GM23248 (cell line): ENCODE measurements around the gene TET3. TPM values are rescaled to one million over a fixed set of nuclear protein-coding genes. Genes with fewer than 3 reads are reported as not detected.
A peak's percentile ranks its signal among the peaks of the same experiment; 100 is the strongest.

ENCODE experiments used
- DNase-seq: peaks from one replicate; pipeline ENCODE4 v3.0.0-alpha.2; 2015
- H2AFZ ChIP-seq: fragments of 200-600 bp; sonication (generic); 2 replicates; pipeline ENCODE4 v1.6.1; 2016; ENCODE audit warnings: antibody characterized with exemption
- H3F3A ChIP-seq: fragments of 200-600 bp; sonication (generic); 2 replicates; pipeline ENCODE4 v1.6.1; 2016; ENCODE audit warnings: mild to moderate bottlenecking, antibody characterized with exemption, mixed run types; ENCODE audit not compliant: insufficient read depth
- H3K27ac ChIP-seq: fragments of 200-600 bp; sonication (generic); 2 replicates; pipeline ENCODE4 v1.5.1; 2016; ENCODE audit warnings: mild to moderate bottlenecking
- H3K27me3 ChIP-seq: fragments of 200-600 bp; sonication (generic); replicated peaks from 2 replicates; pipeline ENCODE4 v1.6.1; 2016; ENCODE audit warnings: mild to moderate bottlenecking; ENCODE audit not compliant: insufficient read depth
- H3K36me3 ChIP-seq: fragments of 200-600 bp; sonication (generic); 2 replicates; pipeline ENCODE4 v1.6.1; 2016; ENCODE audit warnings: low read depth, mild to moderate bottlenecking
- H3K4me1 ChIP-seq: fragments of 200-600 bp; sonication (generic); 2 replicates; pipeline ENCODE4 v1.6.1; 2016; ENCODE audit warnings: mild to moderate bottlenecking; ENCODE audit not compliant: insufficient read depth
- H3K4me2 ChIP-seq: fragments of 200-600 bp; sonication (generic); one replicate; pipeline ENCODE4 v1.6.1; 2016; ENCODE audit warnings: mild to moderate bottlenecking; ENCODE audit not compliant: unreplicated experiment
- H3K4me3 ChIP-seq: fragments of 200-600 bp; sonication (generic); 2 replicates; pipeline ENCODE4 v1.5.1; 2016; ENCODE audit warnings: mild to moderate bottlenecking
- H3K79me2 ChIP-seq: fragments of 200-600 bp; sonication (generic); 2 replicates; pipeline ENCODE4 v1.6.1; 2016; ENCODE audit warnings: mild to moderate bottlenecking; ENCODE audit not compliant: insufficient read depth
- H3K9ac ChIP-seq: fragments of 200-600 bp; sonication (generic); 2 replicates; pipeline ENCODE4 v1.6.1; 2016; ENCODE audit warnings: mild to moderate bottlenecking
- H3K9me2 ChIP-seq: fragments of 200-600 bp; sonication (generic); 2 replicates; pipeline ENCODE4 v1.6.1; 2016; ENCODE audit warnings: mixed run types, mild to moderate bottlenecking, moderate library complexity; ENCODE audit not compliant: insufficient read depth
- H3K9me3 ChIP-seq: fragments of 200-600 bp; sonication (generic); one replicate; pipeline ENCODE4 v1.6.1; 2017; ENCODE audit warnings: low read depth
- H4K20me1 ChIP-seq: fragments of 200-600 bp; sonication (generic); 2 replicates; pipeline ENCODE4 v1.6.0; 2016; ENCODE audit not compliant: insufficient read depth
- EZH2 ChIP-seq: fragments of 200-600 bp; sonication (generic); IDR thresholded peaks from 2 replicates; pipeline ENCODE4 v1.6.1; 2018; ENCODE audit warnings: antibody characterized with exemption, mild to moderate bottlenecking; ENCODE audit not compliant: insufficient read depth, poor library complexity, severe bottlenecking
- EZH2phosphoT487 ChIP-seq: fragments of 200-600 bp; sonication (generic); IDR thresholded peaks from 2 replicates; pipeline ENCODE4 v1.6.1; 2018; ENCODE audit warnings: antibody characterized with exemption, moderate library complexity, mild to moderate bottlenecking, low read depth; ENCODE audit not compliant: insufficient read depth
- WGBS, 2 experiments: methylation state at CpG; one replicate each; pipeline ENCODE4 v1.1.6; 2015 to 2017; ENCODE audit warnings: low lambda C conversion rate in 2 of 2, low coverage in 1 of 2; ENCODE audit errors: missing lambda C conversion rate in 2 of 2; 5-methylcytosine and 5-hydroxymethylcytosine counted together
- in situ Hi-C: fragments of 300-500 bp; cut with MboI; formaldehyde crosslinking; loops from 2 replicates; pipeline ENCODE4 v1.15.0; 2020
- polyA plus RNA-seq: library from polyadenylated mRNA; unstranded; fragments of >200 nt; fragmentation: Nextera tagmentation; extraction: Ambion mirVana; gene quantifications from 2 replicates; pipeline ENCODE4 v1.2.1, GENCODE V29; 2016
- total RNA-seq: library from RNA; depleted of rRNA; stranded (reverse); fragments of >200 nt; shearing (Covaris generic); gene quantifications from 2 replicates; pipeline ENCODE4 v1.2.3, GENCODE V29; 2014

TET3 gene
- total and polyA plus RNA-seq, 2 experiments from 2014 or later, result 1.3 to 4.3 TPM

DNA sequence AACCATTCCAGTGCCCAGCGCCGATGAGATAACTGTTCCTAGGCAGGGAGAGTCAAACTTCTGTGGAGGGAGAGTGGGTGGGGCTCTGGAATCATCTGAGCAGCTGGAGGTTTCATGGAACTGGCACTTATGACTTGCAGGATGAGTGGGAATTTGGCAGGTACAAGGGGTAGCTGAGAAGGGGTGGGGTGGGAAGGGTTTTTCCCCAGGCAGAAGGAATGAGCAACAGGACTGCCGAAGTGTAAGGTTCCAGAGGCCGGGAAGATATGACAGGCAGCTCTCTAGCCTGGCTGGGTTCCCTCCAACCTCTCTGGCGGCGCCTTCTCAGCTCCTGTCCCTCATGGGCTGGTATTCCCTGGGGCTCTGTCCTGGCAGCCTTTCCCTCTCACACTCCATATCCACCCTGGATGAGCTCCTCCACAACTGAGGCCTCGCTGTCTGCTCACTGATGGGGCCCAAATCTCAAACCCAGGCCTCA is 2.5 kb upstream of the TET3 start:
- DNase-seq, result peak; percentile 88
- Histone ChIP-seq H3K36me3 (no peaks in the 10 kb centered on the region), H4K20me1 (no peaks in the 10 kb centered on the region), H3F3A (peaks cover 30% of the 10 kb centered on the region), H3K9me2 (no peaks in the 10 kb centered on the region), H3K4me2 (peak overlapping the region; percentile 86), H2AFZ (peak overlapping the region; percentile 84), H3K4me3 (peak overlapping the region; percentile 68), H3K79me2 (no peaks in the 10 kb centered on the region), H3K9me3 (no peaks in the 10 kb centered on the region), H3K27ac (peak overlapping the region; percentile 26), H3K9ac (no peak overlapping the region; the same call in 1 of the 2 replicates), H3K4me1 (peaks cover 31% of the 10 kb centered on the region), H3K27me3 (no peaks in the 10 kb centered on the region)
- WGBS, 2 experiments, result 34% methylated on average over 7 of the region's 7 CpGs
- no peak for TF ChIP-seq EZH2
- TF ChIP-seq EZH2phosphoT487, result no peak
- in situ Hi-C loops, result no loop called here

DNA sequence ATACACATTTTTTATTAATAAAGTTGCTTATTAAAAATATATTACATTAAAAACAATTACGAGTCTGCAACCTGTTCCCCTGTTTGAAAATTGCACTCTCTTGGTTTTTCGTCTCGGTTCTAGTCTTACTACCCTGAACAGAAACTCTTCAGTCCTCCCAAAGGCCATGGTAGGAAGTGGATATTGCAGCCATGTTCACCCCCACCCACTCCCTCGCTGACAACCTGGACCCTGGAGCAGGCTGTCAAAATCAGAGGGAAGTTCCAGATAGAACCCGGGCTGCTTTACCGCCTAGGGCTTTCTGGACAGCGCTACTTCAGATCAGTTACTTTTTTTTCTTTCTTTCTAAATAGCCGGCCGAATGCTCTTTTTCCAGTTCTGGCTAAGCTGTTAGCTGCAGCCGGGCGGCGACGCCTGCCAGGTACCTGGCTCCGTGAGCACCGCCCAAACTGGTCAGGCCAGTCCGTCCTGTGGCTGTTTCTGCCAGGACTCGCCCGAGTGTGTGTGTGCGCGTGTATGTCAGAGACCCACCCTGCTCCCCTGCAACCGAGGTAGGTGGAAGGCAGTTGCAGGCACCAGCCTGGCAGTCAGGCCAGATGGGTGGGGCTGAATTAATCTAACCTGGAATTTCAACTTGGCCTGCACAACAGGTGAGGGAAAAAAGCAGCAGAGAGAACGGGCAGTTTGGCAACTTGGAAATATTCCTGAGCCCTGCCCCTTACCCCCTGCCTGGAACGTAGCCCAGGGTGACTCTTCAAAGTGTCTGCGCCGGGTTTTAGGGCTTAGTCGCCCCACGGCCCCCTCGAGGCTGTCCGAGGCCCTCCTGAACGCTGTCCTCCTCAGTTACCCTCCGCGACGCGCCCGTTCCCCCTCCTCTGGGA is 1.1 kb upstream of the TET3 start:
- WGBS, 2 experiments, result 64 to 66% methylated on average over 34 to 35 of the region's 35 CpGs
- H3K27me3 ChIP-seq, result no peaks in the 10 kb centered on the region
- peaks cover 3% of the 10 kb centered on the region; the same call in 1 of the 2 replicates for H3K79me2 ChIP-seq
- no peak overlapping the region for H3K27ac ChIP-seq
- H3K9me2 ChIP-seq, result no peaks in the 10 kb centered on the region
- H3K9me3 ChIP-seq, result no peaks in the 10 kb centered on the region
- TF ChIP-seq EZH2 (no peak), EZH2phosphoT487 (no peak)
- no peak overlapping the region for H3K9ac ChIP-seq
- no peaks in the 10 kb centered on the region for H4K20me1 ChIP-seq
- H2AFZ ChIP-seq, result 0 out of 2 replicates have a peak overlapping the region, but pooled peaks have one; percentile 40
- H3K36me3 ChIP-seq, result no peaks in the 10 kb centered on the region
- DNase-seq, result no peak
- peaks cover 30% of the 10 kb centered on the region for H3F3A ChIP-seq
- peak overlapping the region; percentile 50; the same call in 1 of the 2 replicates for H3K4me3 ChIP-seq
- in situ Hi-C loops, result no loop called here
- peaks cover 31% of the 10 kb centered on the region for H3K4me1 ChIP-seq
- H3K4me2 ChIP-seq, result no peak overlapping the region

GRCh38 chr2:73984922-73985307 is 205 bp downstream of the TET3 start:
- Histone ChIP-seq H3K27me3 (no peaks in the 10 kb centered on the region), H3K27ac (no peak overlapping the region), H3K9me2 (no peaks in the 10 kb centered on the region), H3K9me3 (no peaks in the 10 kb centered on the region), H3F3A (peaks cover 22% of the 10 kb centered on the region), H4K20me1 (no peaks in the 10 kb centered on the region), H3K4me2 (no peak overlapping the region), H3K4me1 (peaks cover 22% of the 10 kb centered on the region), H3K79me2 (peaks cover 5% of the 10 kb centered on the region; the same call in 1 of the 2 replicates), H3K36me3 (no peaks in the 10 kb centered on the region), H3K4me3 (peak overlapping the region; percentile 50), H3K9ac (no peak overlapping the region), H2AFZ (no peak overlapping the region)
- TF ChIP-seq EZH2 (no peak), EZH2phosphoT487 (no peak)
- in situ Hi-C loops, result no loop called here
- 0 to 1% methylated on average over 9 to 51 of the region's 58 CpGs for WGBS, 2 experiments
- no peak for DNase-seq

GRCh38 chr2:73985308-73986084 is 786 bp downstream of the TET3 start:
- 11 to 12% methylated on average over 16 to 20 of the region's 66 CpGs for WGBS, 2 experiments
- no peak for TF ChIP-seq EZH2phosphoT487
- TF ChIP-seq EZH2, result no peak
- H3K27ac ChIP-seq, result no peak overlapping the region
- H3K27me3 ChIP-seq, result no peaks in the 10 kb centered on the region
- peak overlapping the region; percentile 81 for H3K4me2 ChIP-seq
- in situ Hi-C loops, result no loop called here
- H3K79me2 ChIP-seq, result peaks cover 5% of the 10 kb centered on the region; the same call in 1 of the 2 replicates
- peaks cover 19% of the 10 kb centered on the region for H3K4me1 ChIP-seq
- H3K9me2 ChIP-seq, result no peaks in the 10 kb centered on the region
- peak overlapping the region; percentile 87 for H2AFZ ChIP-seq
- H3F3A ChIP-seq, result peaks cover 22% of the 10 kb centered on the region
- peak overlapping the region; percentile 67 for H3K9ac ChIP-seq
- H4K20me1 ChIP-seq, result no peaks in the 10 kb centered on the region
- peak; percentile 54 for DNase-seq
- H3K4me3 ChIP-seq, result peak overlapping the region; percentile 76
- no peaks in the 10 kb centered on the region for H3K9me3 ChIP-seq
- H3K36me3 ChIP-seq, result no peaks in the 10 kb centered on the region
